Panc1 (cell line): ENCODE results near the gene ZNF8. TPM values are rescaled to one million over a fixed set of nuclear protein-coding genes. Genes with fewer than 3 reads are reported as not detected.

Source experiments
- ATAC-seq: fragments of 200-7000 bp; cut with Tn5 transposase; 2 replicates; pipeline ENCODE4 v1.9.1; 2020; ENCODE audit warnings: mild to moderate bottlenecking, moderate library complexity
- BruUV-seq: library from RNA; stranded (reverse); fragments of 400-500 nt; replicated peaks from 2 replicates; lab custom pipeline; 2021; lab: Mats Ljungman, UMichigan
- CTCF ChIA-PET: fragments of 300-600 bp; sonication (Branson Sonifier 250); formaldehyde crosslinking; loops from one replicate; lab custom pipeline; 2022; ENCODE audit warnings: antibody characterized with exemption; lab: Charles Lee
- POLR2A ChIA-PET: fragments of 300-600 bp; sonication (Branson Sonifier 250); formaldehyde crosslinking; loops from one replicate; lab custom pipeline; 2022; ENCODE audit warnings: antibody characterized with exemption; lab: Charles Lee
- DNase-seq: peaks from one replicate; pipeline ENCODE4 v3.0.0-alpha.2; 2010; ENCODE audit warnings: low read depth, low spot score
- H3K27ac ChIP-seq: 2 replicates; pipeline ENCODE4 v1.5.1; 2011; ENCODE audit warnings: mild to moderate bottlenecking, low read length, inconsistent platforms
- H3K27me3 ChIP-seq: fragments of 200-500 bp; sonication (Bioruptor generic); 2 replicates; pipeline ENCODE4 v1.6.0; 2014; ENCODE audit warnings: low read length, inconsistent platforms; ENCODE audit not compliant: control insufficient read depth, insufficient read depth
- H3K36me3 ChIP-seq: fragments of 200-500 bp; sonication (Bioruptor generic); 2 replicates; pipeline ENCODE4 v1.5.1; 2014; ENCODE audit warnings: inconsistent platforms, mild to moderate bottlenecking, low read length, moderate library complexity; ENCODE audit not compliant: control insufficient read depth, insufficient read depth
- H3K4me1 ChIP-seq: 2 replicates; pipeline ENCODE4 v1.5.1; 2011; ENCODE audit warnings: inconsistent platforms, mild to moderate bottlenecking, low read length, moderate library complexity; ENCODE audit not compliant: control insufficient read depth, insufficient read depth
- H3K4me3 ChIP-seq, 2 experiments: 2 replicates each; pipeline ENCODE4 v1.5.1; 2011 to 2012; ENCODE audit warnings: low read depth in 2 of 2, low read length in 2 of 2, mild to moderate bottlenecking in 2 of 2, inconsistent platforms in 1 of 2, moderate library complexity in 1 of 2
- H3K9me3 ChIP-seq: fragments of 200-500 bp; sonication (Bioruptor generic); 2 replicates; pipeline ENCODE4 v1.5.1; 2014; ENCODE audit warnings: low read depth, mild to moderate bottlenecking, inconsistent platforms, low read length, moderate library complexity; ENCODE audit not compliant: control insufficient read depth, insufficient read depth
- CTCF ChIP-seq: fragments of 450-650 bp; IDR thresholded peaks from 2 replicates; pipeline ENCODE4 v1.5.1; 2017; ENCODE audit warnings: mild to moderate bottlenecking
- POLR2AphosphoS5 ChIP-seq: IDR thresholded peaks from 2 replicates; pipeline ENCODE4 v1.6.1; 2012; ENCODE audit warnings: mild to moderate bottlenecking, low read depth, low read length, moderate library complexity
- REST ChIP-seq, 2 experiments: IDR thresholded peaks; 2 replicates each; pipeline ENCODE4 v1.6.1; 2011 to 2012; ENCODE audit warnings: low read depth in 2 of 2, control low read depth in 1 of 2, low read length in 1 of 2, mild to moderate bottlenecking in 1 of 2, moderate library complexity in 1 of 2; ENCODE audit not compliant: insufficient read depth in 1 of 2
- SIN3A ChIP-seq: IDR thresholded peaks from 2 replicates; pipeline ENCODE4 v1.6.1; 2012; ENCODE audit warnings: low read depth, mild to moderate bottlenecking, low read length, moderate library complexity, borderline replicate concordance; ENCODE audit not compliant: insufficient read depth
- TCF7L2 ChIP-seq: IDR thresholded peaks from 2 replicates; pipeline ENCODE4 v1.6.1; 2011; ENCODE audit warnings: mild to moderate bottlenecking, low read depth, low read length, inconsistent platforms
- in situ Hi-C: cut with HindIII; loops from 2 replicates; pipeline ENCODE4 v1.10.0; 2016; ENCODE audit warnings: low sequenced_read_pairs, low pct_unique_long_range_greater_than_20kb
- intact Hi-C: fragments of 100-400 bp; cut with micrococcal nuclease; formaldehyde crosslinking; loops from one replicate; pipeline ENCODE4 v1.10.0; 2022; ENCODE audit not compliant: unreplicated experiment
- total RNA-seq: library from RNA; stranded (reverse); gene quantifications from one replicate; pipeline ENCODE4 v1.2.1, GENCODE V29; 2021; ENCODE audit not compliant: unreplicated experiment

The ZNF8 gene
- total RNA-seq, 1 experiment from 2014 or later, result 12.6 TPM

GRCh38 chr19:58274771-58275201 is 4.0 kb upstream of the ZNF8 start:
- no TSS peak for BruUV-seq
- in situ Hi-C loops, result no loop called here
- intact Hi-C loops, result no loop called here
- DNase-seq (no peak), ATAC-seq (0 out of 2 replicates have a peak, but pooled peaks have one; percentile 4)
- Histone ChIP-seq H3K36me3 (no peaks in the 10 kb centered on the region; the same call in 1 of the 2 replicates), H3K4me1 (peaks cover 11% of the 10 kb centered on the region), H3K27ac (peak overlapping the region; percentile 51), H3K4me3 (peak overlapping the region; percentile 5 to 6; a peak in 2 of 4 replicates), H3K27me3 (no peaks in the 10 kb centered on the region), H3K9me3 (peaks cover 15% of the 10 kb centered on the region; the same call in 1 of the 2 replicates)
- TF ChIP-seq REST (IDR thresholded peaks at IDR 0.05; ENCODE audit: insufficient read depth in 1 of 2, low read depth in 2 of 2, low read length in 1 of 2) (no peak), POLR2AphosphoS5 (no peak), SIN3A (no peak)
- ChIA-PET POLR2A (interaction anchor here (0.5 to 0.7 kb wide), 3 partner anchors 19 to 183 kb away, joined by 4 to 11 read pairs (median 7); no protein-coding TSS in a partner anchor), CTCF (no interaction called here)

- no peak for ATAC-seq
- CTCF ChIA-PET, result interaction anchor here (0.6 kb wide), 2 partner anchors 177 to 231 kb away, joined by 4 read pairs; no protein-coding TSS in a partner anchor
- Histone ChIP-seq H3K36me3 (no peaks in the 10 kb centered on the region; the same call in 1 of the 2 replicates), H3K4me1 (peaks cover 17% of the 10 kb centered on the region), H3K27me3 (no peaks in the 10 kb centered on the region), H3K9me3 (peaks cover 18% of the 10 kb centered on the region; the same call in 1 of the 2 replicates), H3K27ac (peak overlapping the region; percentile 51; the same call in 1 of the 2 replicates), H3K4me3 (0 out of 4 replicates have a peak overlapping the region, but pooled peaks of 1 of the 2 experiments have one; percentile 6)
- POLR2A ChIA-PET, result interaction anchor here (0.5 to 0.7 kb wide), 2 partner anchors 18 to 184 kb away, joined by 7 to 11 read pairs; no protein-coding TSS in a partner anchor
- BruUV-seq, result no TSS peak
- intact Hi-C loops, result no loop called here
- in situ Hi-C loops, result no loop called here
- DNase-seq, result no peak
- TF ChIP-seq CTCF (no peak), TCF7L2 (no peak), POLR2AphosphoS5 (no peak), SIN3A (no peak), REST (IDR thresholded peaks at IDR 0.05; ENCODE audit: insufficient read depth in 1 of 2, low read depth in 2 of 2, low read length in 1 of 2) (no peak)
Measured at GRCh38 chr19:58275564-58275963, 3.2 kb upstream of the ZNF8 start.
